ENCODE data around the gene RSPH4A. TPM values are rescaled to one million over a fixed set of nuclear protein-coding genes. Genes with fewer than 3 reads are reported as not detected.
"Not testable (repeated sequence)": the region's sequence is repeated elsewhere in the genome, so short reads cannot be mapped to it uniquely, and the experiment has no call there.

RSPH4A gene
- total and polyA plus RNA-seq, 2 of the 8 experiments (the other 6 are each of a cell fraction or from before 2014, with no cell fraction given), result 0.38 to 0.52 TPM

DNA sequence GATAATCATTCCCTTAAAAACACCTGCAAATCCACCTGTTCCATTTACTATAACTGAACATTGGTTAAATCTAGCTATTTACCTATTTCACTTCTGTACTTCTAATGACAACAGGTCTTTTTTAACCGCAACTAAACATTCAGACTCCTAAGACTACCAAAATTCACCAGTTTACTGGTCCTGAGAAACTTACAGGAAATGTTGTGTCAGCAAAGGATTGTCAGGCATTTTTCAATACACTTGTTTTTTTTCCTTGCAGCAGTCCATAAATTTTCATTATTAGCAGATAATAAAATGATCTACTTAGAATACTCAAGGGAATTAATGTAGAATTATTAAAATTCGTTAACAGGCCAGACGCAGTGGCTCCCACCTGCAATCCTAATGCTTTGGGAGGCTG is 47.0 kb downstream of the RSPH4A start (continued):
- no peak for TF ChIP-seq RAD21 (IDR thresholded peaks at IDR 0.05 in 1 of 2, conservative IDR thresholded peaks at IDR 0.05 in 1 of 2; ENCODE audit: low read depth in 2 of 2, low read length in 2 of 2)
- TF ChIP-seq RNF2 (IDR thresholded peaks at IDR 0.05; ENCODE audit: borderline replicate concordance, low read depth, low read length, missing control alignments, poor library complexity, severe bottlenecking), result no peak
- TF ChIP-seq CHD1 (IDR thresholded peaks at IDR 0.05; ENCODE audit: low read depth, low read length), result no peak
- TF ChIP-seq SIRT6 (IDR thresholded peaks at IDR 0.05; ENCODE audit: low read length), result no peak

GRCh38 chr6:116664169-116664568 is 47.9 kb downstream of the RSPH4A start:
- 88% methylated on average over 2 of the region's 2 CpGs; no CpG with 5 or more reads in 1 of the 2 experiments for WGBS, 2 experiments (ENCODE audit: extremely low coverage in 1 of 2, insufficient coverage in 1 of 2, insufficient read length in 1 of 2, insufficient replicate concordance in 2 of 2, low coverage in 1 of 2, low lambda C conversion rate in 2 of 2, missing lambda C conversion rate in 1 of 2)
- H4K91ac ChIP-seq (replicated peaks; ENCODE audit: insufficient read length, low read length); H3K4ac ChIP-seq (replicated peaks; ENCODE audit: insufficient read length, low read depth, low read length); H3K27ac ChIP-seq (ENCODE audit: low read depth, low read length); H3K14ac ChIP-seq (ENCODE audit: insufficient read length); H2AFZ ChIP-seq (ENCODE audit: low read length); H2BK15ac ChIP-seq (ENCODE audit: low read length); H3K27me3 ChIP-seq (replicated peaks in 1 of 4; ENCODE audit: control insufficient read depth in 3 of 4, extremely low read depth in 1 of 4, insufficient read depth in 3 of 4, low read length in 3 of 4); DNase-seq (ENCODE audit: low read depth in 1 of 2, low spot score in 2 of 2); H3K4me1 ChIP-seq (replicated peaks in 1 of 4; ENCODE audit: control insufficient read depth in 3 of 4, insufficient read depth in 4 of 4, low read length in 3 of 4); H2BK20ac ChIP-seq (ENCODE audit: low read length); H3K23ac ChIP-seq (ENCODE audit: insufficient read length); H4K20me1 ChIP-seq (replicated peaks in 1 of 2; ENCODE audit: control insufficient read depth in 1 of 2, insufficient read depth in 2 of 2, low read length in 2 of 2); H2BK5ac ChIP-seq (ENCODE audit: low read depth, low read length); H3K9me3 ChIP-seq (ENCODE audit: insufficient read depth in 2 of 2, low read depth in 1 of 2, low read length in 1 of 2); H2BK120ac ChIP-seq (replicated peaks; ENCODE audit: low read depth, low read length); H3K36me3 ChIP-seq (ENCODE audit: control insufficient read depth in 2 of 4, insufficient read depth in 4 of 4, low read length in 3 of 4); H3K18ac ChIP-seq (ENCODE audit: extremely low read depth, low read length); H4K5ac ChIP-seq (ENCODE audit: insufficient read length, low read depth, low read length); H3K23me2 ChIP-seq (ENCODE audit: low read depth, low read length); H3K79me1 ChIP-seq (ENCODE audit: low read depth, low read length); H2BK12ac ChIP-seq (ENCODE audit: low read depth, low read length); H3K4me3 ChIP-seq (ENCODE audit: extremely low read depth in 1 of 4, insufficient read depth in 2 of 4, low read depth in 3 of 4, low read length in 4 of 4); H3K9ac ChIP-seq (replicated peaks in 1 of 4; ENCODE audit: extremely low read depth in 1 of 4, low read depth in 3 of 4, low read length in 3 of 4); H4K8ac ChIP-seq (ENCODE audit: extremely low read depth, insufficient read depth, low read length); H3K56ac ChIP-seq (replicated peaks; ENCODE audit: insufficient read length, low read depth, low read length); H2AK5ac ChIP-seq (ENCODE audit: low read depth, low read length); H3K4me2 ChIP-seq (ENCODE audit: insufficient read depth in 1 of 2, low read depth in 2 of 2, low read length in 2 of 2); FAIRE-seq; POLR2A ChIA-PET (ENCODE audit: partially characterized antibody): not testable (repeated sequence)
- H3K79me2 ChIP-seq (ENCODE audit: control insufficient read depth in 1 of 2, insufficient read depth in 2 of 2, low read length in 2 of 2), result peaks cover 3 to 80% of the 10 kb centered on the region in 2 experiments
- CTCF ChIA-PET (ENCODE audit: partially characterized antibody), result interaction anchor here (0.7 to 1.3 kb wide), 2 partner anchors 127 to 396 kb away, joined by 3 to 4 read pairs; no protein-coding TSS in a partner anchor

Data from H1 (cell line).